Tongue (tissue), 2 donors: ENCODE results near the gene TOX3. TPM values are rescaled to one million over a fixed set of nuclear protein-coding genes. Genes with fewer than 3 reads are reported as not detected.

Source experiments
- DNase-seq: peaks from one replicate; pipeline ENCODE4 v3.0.0-alpha.2; 2015
- total RNA-seq: library from RNA; depleted of rRNA; stranded (reverse); fragments of >200 nt; gene quantifications from one replicate; pipeline ENCODE4 v1.2.3, GENCODE V29; 2014

The TOX3 gene
- total RNA-seq, 1 donor from 2014 or later: 0.31 TPM

GRCh38 chr16:52389045-52389444, 157.9 kb downstream of the TOX3 start:
- DNase-seq: no peak
